ENCODE data around the gene IFTAP. TPM values are rescaled to one million over a fixed set of nuclear protein-coding genes. Genes with fewer than 3 reads are reported as not detected.

IFTAP gene
- total RNA-seq, 1 donor from 2014 or later = 31.2 TPM

GRCh38 chr11:36583667-36584066, 10.6 kb upstream of the IFTAP start:
- peaks cover 4% of the 10 kb centered on the region for H3K9me3 Mint-ChIP-seq (ENCODE audit: unreplicated experiment)
- H3K4me3 Mint-ChIP-seq (ENCODE audit: unreplicated experiment) = no peak overlapping the region
- no peak overlapping the region for H3K27ac Mint-ChIP-seq (ENCODE audit: unreplicated experiment)
- peaks cover 4% of the 10 kb centered on the region for H3K27me3 Mint-ChIP-seq (ENCODE audit: unreplicated experiment)
- no peaks in the 10 kb centered on the region for H3K4me1 Mint-ChIP-seq (ENCODE audit: low read depth, unreplicated experiment)
- no peak for DNase-seq
- H3K36me3 Mint-ChIP-seq (ENCODE audit: unreplicated experiment) = peaks cover 7% of the 10 kb centered on the region
- TF ChIP-seq CTCF (IDR thresholded peaks at IDR 0.05; ENCODE audit: partially characterized antibody, unreplicated experiment) = no peak

GRCh38 chr11:36586543-36586942, 7.8 kb upstream of the IFTAP start:
- TF ChIP-seq CTCF (IDR thresholded peaks at IDR 0.05; ENCODE audit: partially characterized antibody, unreplicated experiment) = no peak
- Mint-ChIP-seq H3K9me3 (ENCODE audit: unreplicated experiment) (peaks cover 4% of the 10 kb centered on the region), H3K4me1 (ENCODE audit: low read depth, unreplicated experiment) (no peaks in the 10 kb centered on the region)

GRCh38 chr11:36588099-36588498, 6.2 kb upstream of the IFTAP start:
- Mint-ChIP-seq H3K4me1 (ENCODE audit: low read depth, unreplicated experiment) (no peaks in the 10 kb centered on the region), H3K4me3 (ENCODE audit: unreplicated experiment) (no peak overlapping the region), H3K9me3 (ENCODE audit: unreplicated experiment) (no peaks in the 10 kb centered on the region), H3K27ac (ENCODE audit: unreplicated experiment) (no peak overlapping the region), H3K27me3 (ENCODE audit: unreplicated experiment) (peaks cover 4% of the 10 kb centered on the region), H3K36me3 (ENCODE audit: unreplicated experiment) (no peaks in the 10 kb centered on the region)
- no peak for TF ChIP-seq CTCF (IDR thresholded peaks at IDR 0.05; ENCODE audit: partially characterized antibody, unreplicated experiment)
- no peak for DNase-seq

More at GRCh38 chr11:36586543-36586942, 7.8 kb upstream of the IFTAP start:
- Mint-ChIP-seq H3K36me3 (ENCODE audit: unreplicated experiment) (peaks cover 7% of the 10 kb centered on the region), H3K4me3 (ENCODE audit: unreplicated experiment) (no peak overlapping the region), H3K27ac (ENCODE audit: unreplicated experiment) (no peak overlapping the region), H3K27me3 (ENCODE audit: unreplicated experiment) (peaks cover 4% of the 10 kb centered on the region)
- DNase-seq = no peak

GRCh38 chr11:36590513-36590912, 3.8 kb upstream of the IFTAP start:
- no peak for DNase-seq
- Mint-ChIP-seq H3K27me3 (ENCODE audit: unreplicated experiment) (no peaks in the 10 kb centered on the region), H3K27ac (ENCODE audit: unreplicated experiment) (no peak overlapping the region), H3K4me1 (ENCODE audit: low read depth, unreplicated experiment) (no peaks in the 10 kb centered on the region), H3K9me3 (ENCODE audit: unreplicated experiment) (no peaks in the 10 kb centered on the region), H3K4me3 (ENCODE audit: unreplicated experiment) (no peak overlapping the region), H3K36me3 (ENCODE audit: unreplicated experiment) (no peaks in the 10 kb centered on the region)
- TF ChIP-seq CTCF (IDR thresholded peaks at IDR 0.05; ENCODE audit: partially characterized antibody, unreplicated experiment) = no peak

- no peak for DNase-seq
- Mint-ChIP-seq H3K27me3 (ENCODE audit: unreplicated experiment) (no peaks in the 10 kb centered on the region), H3K27ac (ENCODE audit: unreplicated experiment) (no peak overlapping the region), H3K4me3 (ENCODE audit: unreplicated experiment) (no peak overlapping the region), H3K36me3 (ENCODE audit: unreplicated experiment) (no peaks in the 10 kb centered on the region), H3K4me1 (ENCODE audit: low read depth, unreplicated experiment) (no peaks in the 10 kb centered on the region), H3K9me3 (ENCODE audit: unreplicated experiment) (no peaks in the 10 kb centered on the region)
- no peak for TF ChIP-seq CTCF (IDR thresholded peaks at IDR 0.05; ENCODE audit: partially characterized antibody, unreplicated experiment)
Observed at GRCh38 chr11:36591433-36591832, 2.9 kb upstream of the IFTAP start.

Data from glutamatergic neuron (in vitro differentiated cells).